Activated CD8-positive, alpha-beta memory T cell treated with anti-CD3 and anti-CD28 coated beads, Interleukin-2, amount 50 U/mL, for 24 hours (primary cell): Measurements from ENCODE around the gene MEF2B.

Source experiments
- DNase-seq: peaks from one replicate; pipeline ENCODE4 v3.0.0-alpha.2; 2020; ENCODE audit errors: extremely low read depth

The MEF2B gene

DNA sequence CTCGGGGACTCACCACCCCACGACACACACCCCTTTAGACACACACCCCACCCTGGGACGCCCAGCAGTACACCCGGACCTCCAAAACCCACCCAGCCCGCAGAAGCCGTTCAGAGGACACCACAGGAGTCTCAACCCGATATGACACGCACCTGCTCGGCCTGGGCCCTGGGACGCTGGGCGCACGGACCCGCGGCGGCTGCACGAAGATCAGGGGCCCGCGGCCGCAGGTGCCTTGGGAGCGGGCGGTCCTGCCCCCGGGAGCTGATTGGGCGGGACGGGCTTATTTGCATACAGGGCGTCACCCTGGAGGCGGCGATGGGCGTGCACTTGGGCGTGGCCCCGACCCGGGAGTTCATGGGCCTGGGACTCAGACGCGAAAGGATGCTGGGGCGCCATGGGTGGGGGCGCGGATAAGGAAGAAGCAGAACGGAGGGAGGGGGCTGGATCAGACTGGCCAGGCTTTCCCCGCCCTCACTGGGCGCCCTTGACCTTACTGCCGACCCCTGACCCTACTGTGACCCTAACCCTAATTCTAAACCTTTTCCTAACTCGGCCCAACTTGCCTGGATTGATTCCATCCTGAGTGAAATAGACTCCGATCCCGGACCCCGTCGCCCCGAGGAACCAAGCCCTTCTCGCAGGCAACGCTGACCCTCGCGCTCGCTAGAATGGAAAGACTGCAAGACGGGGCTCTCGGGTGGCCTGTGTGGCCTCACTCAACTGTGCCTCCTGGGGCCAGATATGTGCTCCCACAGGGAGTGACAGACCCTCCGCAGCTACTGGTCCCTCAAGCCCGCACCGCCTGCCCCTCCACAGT is at the start of gene MEF2B:
TSS of gene MEF2B (minus strand) at position 211 of the 820 bp plus-strand sequence. CDS start 19,528 bp downstream, outside the sequence.
- DNase-seq: peak; percentile 49

DNA sequence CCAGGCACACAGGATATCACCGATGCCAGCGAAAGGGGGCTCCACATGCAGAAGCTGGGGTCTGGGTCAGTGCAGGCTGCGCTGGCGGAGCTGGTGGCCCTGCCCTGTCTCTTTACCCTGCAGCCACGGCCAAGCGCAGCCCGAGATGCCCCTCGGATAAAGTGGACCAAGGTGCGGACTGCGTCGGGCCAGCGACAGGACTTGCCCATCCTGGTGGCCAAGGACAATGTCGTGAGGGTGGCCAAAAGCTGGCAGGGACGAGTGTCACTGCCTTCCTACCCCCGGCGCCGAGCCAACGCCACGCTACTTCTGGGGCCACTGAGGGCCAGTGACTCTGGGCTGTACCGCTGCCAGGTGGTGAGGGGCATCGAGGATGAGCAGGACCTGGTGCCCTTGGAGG is 48.8 kb upstream of the MEF2B start:
- DNase-seq: no peak

DNA sequence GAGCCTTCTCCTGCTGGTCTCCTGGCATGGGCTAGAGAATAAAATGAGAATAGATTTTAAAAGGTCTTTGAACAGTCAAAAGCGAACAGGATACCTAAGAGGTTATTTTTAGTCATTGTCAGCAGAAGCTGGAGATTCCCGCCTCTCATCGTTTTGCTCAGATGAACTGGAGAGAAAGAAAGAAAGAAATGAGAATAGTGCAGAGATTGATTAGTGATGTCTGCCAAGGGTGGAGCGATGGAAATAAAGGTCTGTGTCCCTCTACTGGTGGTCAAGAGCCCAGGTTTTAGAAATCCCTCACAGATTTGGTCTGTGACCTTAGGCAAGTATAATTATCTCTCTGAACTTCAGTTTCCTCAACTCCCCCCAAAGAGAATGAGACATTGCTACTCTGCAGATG is 47.0 kb upstream of the MEF2B start:
- no peak for DNase-seq

DNA sequence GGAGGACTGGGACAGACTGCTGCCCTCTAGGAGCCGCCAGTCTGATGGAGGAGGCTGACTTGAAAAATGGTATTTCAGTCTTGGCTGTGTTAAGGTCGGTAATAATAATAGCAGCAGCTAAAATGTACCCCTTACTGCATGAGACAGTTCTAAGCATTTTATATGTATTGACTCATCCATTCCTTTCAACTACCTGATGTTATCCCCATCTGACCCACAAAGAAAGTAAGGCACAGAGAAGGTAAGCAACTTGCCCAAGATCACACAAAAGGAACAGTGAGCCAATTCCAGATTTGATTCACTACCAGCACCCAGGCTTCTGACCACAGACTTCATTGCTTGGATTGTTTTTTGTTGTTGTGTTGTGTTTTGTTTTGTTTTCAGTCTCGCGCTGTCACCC is 45.7 kb upstream of the MEF2B start:
- no peak for DNase-seq

DNA sequence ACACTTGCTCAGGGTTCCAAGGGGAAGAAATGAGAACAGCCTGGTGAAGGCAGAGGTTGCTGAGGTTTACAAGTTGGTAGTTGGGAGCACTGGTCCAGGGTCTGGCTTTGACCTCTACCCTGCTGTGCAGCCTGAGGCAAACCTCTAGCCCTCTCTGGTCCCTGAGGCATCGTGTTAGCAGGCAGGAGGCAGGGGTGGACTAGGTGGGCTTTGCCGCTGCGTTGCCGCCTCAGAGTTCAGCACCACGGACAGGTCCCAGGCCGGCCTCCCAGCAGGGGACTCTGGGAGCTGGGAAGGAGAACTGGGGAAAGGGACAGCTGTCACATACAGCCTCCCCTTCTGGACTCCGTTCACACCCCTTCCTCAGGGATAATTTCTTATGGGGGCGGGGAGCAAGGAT is 44.8 kb upstream of the MEF2B start:
- DNase-seq: no peak

DNA sequence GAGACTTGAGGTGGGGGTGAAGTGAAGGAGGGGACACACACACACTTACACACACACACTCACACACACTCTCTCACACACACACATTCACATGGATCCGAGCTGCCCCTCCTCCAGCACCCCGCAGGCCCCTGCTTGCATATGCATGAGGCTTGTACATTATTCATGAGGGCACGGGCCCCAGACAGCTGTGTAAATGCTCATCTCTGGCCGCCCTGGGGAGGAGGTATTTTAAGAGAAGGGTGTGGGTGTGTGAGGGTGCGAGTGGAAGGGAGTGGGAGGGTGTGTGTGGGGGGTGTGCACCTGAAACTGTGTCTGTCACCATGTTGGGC is 44.1 kb upstream of the MEF2B start:
- DNase-seq: no peak

DNA sequence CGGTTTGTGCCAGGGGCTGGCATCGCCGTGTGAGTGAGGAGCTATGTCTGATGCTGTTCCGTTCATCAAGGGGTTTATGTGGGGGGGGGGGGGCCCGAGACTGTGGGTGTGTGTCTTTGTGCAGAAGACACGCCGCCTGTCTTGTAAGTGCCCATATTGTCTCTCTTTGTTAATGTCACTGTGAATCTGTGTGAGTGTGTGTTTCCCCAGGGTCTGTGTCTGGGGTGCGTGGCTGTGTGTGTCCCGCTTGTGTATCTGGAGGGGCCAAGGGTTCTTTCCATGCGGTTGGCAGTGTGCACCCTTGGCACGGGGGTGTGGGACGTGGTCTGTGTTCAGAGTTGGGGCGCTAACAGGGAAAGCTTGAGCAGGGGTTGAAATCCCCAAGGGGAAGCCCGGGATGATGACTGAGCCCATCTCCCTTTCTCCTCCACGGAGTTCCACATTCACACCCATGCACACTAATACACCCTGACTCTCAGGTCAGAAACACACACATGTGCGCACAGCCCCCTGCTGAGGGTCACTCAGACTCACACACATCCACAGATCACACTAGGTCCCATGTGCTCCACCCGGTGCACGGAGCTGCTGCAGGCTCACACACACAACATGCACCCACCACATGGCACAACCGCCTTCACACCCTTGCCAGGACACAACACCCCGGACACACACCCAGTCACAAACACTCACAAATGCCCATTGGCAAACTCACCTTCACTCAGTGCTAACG is 43.5 kb upstream of the MEF2B start:
- no peak for DNase-seq

DNA sequence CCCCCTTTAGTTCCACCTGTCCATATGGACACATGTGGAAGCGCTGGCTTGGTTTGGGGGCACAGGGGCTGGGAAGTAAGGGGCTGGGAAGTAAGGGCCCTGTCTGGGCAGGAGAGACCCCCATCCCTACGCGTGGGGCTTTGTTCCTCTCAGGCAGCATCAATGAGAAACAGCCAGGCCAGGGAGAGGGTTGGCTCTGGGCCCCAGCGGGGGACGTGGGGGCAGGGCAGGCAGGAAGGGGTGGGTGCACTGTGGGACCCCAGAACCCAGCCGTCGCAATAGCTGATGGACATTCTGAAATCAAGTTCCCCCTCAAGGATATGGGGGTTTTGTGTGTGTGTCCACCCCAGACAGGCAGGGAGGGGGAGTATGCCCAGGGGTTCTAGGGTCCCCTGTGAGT is 42.9 kb upstream of the MEF2B start:
- no peak for DNase-seq

DNA sequence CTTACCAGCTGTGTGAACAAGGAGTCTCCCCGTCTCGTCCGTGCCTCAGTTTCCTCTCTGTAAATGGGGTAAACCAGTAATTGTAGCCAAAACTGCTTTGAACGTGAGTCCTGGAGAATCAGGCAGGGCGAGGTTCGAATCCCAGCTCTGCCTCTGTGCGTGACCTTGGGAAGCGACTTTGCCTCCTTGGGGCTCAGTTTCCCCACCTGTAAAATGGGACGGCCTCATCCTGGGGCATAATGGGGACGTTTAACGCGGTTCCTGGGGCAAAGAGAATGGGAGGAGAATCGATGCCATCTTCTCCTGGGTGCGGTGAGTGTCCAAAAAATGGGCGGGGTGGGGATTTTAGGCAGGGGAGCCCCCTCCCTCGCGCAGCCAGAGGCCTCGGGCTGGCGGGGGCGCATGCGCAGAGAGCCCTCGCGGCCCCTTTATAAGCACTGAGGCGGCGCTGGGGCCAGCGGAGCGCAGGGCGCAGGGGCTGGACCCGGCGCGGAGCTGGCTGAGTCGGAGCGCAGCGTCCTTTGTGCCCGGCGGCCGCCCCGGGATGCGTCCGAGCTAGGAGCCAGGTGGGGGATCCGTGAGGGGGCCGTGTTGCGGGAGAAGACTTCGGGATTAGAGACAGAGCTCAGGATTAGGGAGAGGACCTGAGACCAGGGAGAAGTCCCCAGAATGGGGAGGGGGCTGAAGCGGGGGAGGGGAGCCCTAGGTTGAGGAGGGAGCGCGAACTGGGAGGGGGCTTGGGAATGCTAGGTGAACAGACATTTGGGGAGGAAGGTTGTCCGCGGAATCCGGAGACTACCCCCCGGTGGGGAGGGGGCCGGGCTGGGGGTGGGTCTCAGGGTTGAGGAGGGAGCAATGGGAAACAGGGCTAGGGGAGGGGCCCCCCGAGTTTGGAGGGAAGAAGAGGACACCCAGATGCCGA is 41.7 kb upstream of the MEF2B start, which contains the start of gene NCAN:
TSS of gene NCAN (plus strand) at position 460 of the 922 bp plus-strand sequence. CDS start 4,996 bp downstream, outside the sequence.
- DNase-seq: no peak

DNA sequence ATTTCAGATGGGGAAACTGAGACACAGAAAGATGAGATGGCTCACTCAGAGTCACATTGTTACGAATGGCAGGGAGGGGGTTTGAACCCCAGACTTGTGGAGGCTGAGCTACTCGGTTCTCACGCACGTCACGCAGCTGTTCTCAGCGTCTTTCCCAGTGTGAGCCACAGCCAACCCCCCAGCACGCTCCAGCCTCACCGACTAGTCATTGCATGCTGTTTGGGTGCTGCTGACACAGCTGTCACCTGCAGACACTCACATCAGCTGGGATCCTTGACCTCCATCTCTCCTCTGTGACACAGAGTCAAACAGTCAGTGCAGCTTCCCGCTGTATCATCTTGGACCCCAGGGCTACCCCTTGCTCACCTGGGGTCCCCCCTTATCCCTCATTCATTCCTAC is 39.3 kb upstream of the MEF2B start:
- DNase-seq: no peak

DNA sequence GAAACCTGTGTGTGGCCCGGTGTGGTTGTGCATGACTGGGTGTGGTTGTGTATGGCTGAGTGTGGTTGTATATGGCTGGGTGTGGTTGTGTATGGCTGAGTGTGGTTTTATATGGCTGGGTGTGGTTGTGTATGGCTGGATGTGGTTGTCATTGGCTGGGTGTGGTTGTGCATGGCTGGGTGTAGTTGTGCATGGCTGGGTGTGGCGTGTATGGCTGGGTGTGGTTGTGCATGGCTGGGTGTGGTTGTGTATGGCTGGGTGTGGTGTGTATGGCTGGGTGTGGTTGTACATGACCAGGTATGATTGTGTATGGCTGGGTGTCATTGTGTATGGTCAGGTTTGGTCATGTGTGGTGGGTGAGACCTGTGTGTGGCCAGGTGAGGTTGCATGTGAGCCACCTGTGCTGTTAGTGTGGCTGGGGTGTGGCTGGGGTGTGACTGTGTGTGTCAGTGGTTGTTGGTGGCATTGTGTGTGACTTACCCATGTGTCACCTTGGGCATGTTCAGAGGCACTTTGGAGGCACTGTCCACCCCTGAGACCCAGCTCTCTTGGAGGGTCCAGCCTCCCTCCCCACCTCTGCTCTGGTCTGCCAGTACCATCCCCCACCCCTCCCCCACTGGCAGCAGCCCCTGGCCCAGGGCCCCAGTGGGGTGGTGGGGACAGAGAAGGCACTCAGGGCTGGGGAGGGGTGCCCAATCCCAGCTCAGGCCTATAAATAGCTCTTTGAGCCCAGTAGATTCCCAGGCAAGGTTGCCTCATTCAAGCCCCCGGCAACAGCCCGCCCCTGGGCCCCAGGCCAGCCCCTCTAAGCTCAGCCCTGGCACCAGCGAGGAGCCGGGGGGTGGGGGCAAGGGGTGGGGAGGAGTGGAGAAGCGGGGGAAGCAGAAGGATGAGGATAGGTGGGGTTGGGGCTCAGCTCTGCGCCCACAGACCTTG is 37.8 kb upstream of the MEF2B start:
- DNase-seq: no peak

DNA sequence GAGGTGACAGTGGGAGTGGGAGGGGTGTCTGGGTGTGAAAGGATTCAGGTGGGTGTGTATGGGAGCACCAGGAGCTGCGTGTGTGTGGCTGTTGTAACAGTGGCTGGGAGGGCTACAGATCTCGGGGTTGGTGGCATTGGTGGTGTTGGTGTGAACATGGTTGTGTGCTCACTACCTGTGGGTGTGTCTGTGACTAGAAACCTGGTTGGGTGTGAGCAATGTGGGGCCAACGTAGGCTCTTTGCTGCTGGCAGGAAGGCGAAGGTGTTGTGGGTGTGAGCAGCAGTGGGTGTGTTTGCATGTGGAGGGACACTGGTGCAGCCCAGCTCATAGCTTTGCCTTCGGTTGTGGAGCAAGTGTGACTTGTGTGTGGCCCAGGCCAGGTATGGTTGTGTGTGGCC is 36.9 kb upstream of the MEF2B start:
- DNase-seq: no peak

DNA sequence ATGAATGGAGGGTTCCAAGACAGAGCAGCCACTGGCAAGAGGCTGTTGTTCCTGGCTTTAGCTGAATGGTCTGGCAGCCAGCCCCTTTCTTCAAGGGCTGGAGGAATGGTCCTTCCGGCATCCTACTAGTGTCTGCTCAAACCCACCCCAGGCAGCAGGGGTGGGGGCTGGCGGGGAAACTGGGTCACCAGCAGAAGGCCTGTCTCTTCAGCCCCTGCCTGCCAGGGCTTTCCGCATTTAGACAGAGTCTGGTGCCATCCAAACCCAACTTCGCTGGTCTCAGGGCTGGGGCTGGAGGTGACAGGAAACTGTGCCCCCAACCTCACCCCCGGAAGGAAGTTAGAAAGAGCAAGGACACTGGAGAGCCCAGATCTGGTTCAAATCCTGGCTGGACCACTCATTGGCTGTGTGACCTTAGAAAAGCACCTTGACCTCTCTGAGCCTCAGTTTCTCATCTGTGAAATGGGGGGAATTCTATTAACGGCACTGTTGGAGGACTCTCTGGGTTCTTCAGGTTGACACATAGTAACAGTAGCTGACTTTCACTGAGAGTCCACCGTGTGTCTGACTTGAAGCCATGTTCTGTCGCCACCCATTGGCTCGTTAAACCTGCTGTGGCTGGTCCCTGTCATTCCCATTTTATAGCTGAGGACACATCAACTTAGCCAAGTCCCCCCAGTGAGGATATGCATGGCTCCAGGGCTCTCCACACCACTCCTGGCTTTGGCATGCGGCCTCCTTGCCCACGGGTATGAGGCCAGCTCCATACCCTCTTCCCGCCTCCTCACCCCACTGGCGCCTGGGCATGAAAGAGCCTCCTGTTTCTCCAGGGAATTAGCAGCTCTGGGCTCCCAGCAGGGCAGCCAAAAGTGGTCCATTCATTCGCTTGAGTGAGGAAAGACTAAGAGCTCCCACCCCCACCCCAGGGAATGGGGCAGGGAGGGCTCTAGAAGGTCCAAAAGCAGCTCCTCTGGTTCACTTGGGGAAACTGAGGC is 35.6 kb upstream of the MEF2B start:
- DNase-seq: no peak

DNA sequence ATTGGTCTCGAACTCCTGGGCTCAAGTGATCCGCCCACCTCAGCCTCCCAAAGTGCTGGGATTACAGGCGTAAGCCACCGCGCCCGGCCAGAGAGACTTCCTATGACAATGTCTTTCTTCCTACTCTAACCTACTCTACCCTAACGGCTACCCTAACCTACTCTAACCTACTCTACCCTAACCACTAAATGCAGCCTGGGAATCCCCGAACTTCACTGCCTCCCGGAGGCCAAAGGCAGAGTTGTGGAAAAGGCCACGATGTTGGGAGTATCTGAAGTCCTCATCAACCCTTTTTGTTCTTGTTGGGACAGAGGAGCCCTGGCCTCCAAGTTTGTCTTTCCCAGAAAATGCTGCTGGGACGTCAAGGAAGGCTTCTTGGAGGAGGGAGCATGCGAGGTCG is 34.1 kb upstream of the MEF2B start:
- no peak for DNase-seq

DNA sequence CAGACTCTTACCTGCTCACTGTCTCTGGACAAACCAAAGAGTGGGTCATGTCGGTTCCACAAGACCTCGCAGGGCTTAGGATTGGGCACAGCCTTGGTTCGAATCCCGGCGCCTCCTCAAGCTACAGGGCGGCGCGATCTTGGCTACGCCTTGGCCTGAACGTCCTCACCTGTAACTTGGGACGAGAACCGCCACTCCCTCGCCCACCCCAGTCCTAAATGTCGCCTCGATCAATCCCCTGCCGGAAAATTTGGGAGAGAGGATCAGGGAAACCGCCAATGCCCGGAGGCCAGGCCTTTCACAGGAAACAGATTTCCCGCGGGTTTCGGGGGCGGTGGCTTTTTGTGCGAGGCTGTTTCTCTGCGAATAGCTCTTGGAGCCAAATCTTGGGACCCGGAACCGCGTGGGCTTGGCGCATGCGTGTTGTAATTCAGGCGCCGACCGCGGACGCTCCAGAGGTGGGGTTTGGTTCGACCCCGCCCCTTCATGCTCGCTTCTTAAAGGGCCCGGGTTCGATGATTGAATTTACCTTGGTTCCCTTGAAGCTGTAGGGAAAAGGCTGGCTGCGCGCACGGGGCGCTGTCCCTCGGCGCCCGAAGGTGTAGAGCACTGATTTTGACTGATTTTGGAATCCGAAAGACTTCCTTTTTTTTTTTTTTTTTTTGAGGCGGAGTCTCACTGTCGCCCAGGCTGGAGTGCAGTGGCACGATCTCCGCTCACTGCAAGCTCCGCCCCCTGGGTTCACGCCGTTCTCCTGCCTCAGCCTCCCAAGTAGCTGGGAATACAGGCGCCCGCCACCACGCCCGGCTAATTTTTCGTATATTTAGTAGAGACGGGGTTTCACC is 33.2 kb upstream of the MEF2B start, which contains the start of gene NR2C2AP:
TSS of gene NR2C2AP (minus strand) at position 403 of the 845 bp plus-strand sequence. CDS start at position 49, 354 bp downstream.
- peak; percentile 85 for DNase-seq

DNA sequence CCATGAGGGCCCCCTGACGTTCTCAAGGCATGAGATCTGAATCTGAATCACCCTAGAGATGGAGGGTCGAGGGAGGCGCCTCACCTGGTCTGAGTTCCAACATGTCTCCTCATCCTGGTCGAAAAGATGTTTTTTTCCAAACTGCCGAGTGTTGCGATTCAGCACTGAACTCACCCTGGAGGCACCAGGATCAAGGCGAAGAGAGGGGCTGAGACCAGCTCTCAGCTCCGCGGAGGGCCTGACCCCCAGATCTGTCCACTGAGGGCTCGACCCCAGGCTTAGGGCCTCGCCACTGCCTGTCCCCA is 32.6 kb upstream of the MEF2B start:
- no peak for DNase-seq

DNA sequence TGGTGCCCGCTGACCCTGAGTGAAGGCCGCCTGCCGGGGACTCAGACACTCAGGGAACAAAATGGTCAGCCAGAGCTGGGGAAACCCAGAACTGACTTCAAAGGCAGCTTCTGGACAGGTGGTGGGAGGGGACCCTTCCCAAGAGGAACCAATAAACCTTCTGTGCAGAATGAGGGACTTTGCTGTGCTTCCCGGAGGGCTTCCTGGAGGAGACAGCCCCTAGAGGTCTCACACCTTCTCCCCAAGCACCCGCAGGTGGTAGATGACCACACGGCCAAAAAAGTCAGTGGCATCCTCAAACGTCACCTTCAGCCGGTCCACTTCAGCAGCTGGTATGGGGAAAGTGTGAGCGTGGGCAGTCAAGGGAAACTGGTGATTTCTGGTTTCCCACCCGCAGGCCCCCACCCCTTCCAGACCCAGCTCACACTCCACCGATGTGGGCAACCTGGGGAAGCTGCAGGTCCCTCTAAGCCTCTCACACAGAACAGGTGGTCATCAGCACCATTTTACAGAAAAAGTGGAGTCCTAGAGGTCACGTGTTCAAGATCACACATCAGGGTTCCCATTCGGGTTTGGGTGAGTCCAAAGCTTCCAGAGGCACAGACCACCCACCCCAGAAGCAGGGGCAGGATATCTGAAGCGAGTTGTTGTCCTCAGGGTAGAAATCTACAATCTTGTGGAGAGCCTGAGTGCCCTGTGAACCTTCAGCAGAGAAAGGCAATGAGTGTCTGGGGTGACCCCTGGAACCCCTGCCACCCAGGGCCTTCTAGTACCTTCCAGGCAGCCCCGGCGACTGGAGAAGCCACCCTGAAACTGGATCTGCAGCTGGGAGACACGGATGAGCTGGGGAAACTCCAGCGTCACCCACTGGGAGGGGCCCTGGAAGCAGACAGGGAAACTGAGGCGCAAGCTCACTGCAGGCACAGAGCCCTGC is 31.9 kb upstream of the MEF2B start:
- no peak for DNase-seq

DNA sequence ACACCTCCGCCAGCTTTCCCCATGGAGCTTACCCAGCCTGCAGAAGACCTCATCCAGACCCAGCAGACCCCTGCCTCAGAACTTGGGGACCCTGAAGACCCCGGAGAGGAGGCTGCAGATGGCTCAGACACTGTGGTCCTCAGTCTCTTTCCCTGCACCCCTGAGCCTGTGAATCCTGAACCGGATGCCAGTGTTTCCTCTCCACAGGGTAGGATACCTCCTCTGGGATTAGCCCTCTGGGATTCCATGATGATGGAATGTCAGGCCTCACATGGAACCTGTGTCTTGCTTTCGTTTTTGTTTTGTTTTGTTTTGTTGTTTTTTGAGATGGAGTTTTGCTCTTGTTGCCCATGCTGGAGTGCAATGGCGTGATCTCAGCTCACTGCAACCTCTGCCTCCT is 23.9 kb upstream of the MEF2B start:
- no peak for DNase-seq
